ENCODE measurements around the gene MRPS18B. TPM values are rescaled to one million over a fixed set of nuclear protein-coding genes. Genes with fewer than 3 reads are reported as not detected.

The MRPS18B gene
- total and polyA plus RNA-seq, 2 of the 13 experiments (the other 11 are each of a cell fraction or from before 2014, with no cell fraction given), result 125 to 131 TPM

GRCh38 chr6:30647242-30648116 is 29.8 kb downstream of the MRPS18B start (continued):
- TF ChIP-seq REST (IDR thresholded peaks at IDR 0.05; ENCODE audit: borderline replicate concordance in 1 of 2, low read depth in 1 of 2, low read length in 2 of 2) (no peak), SMARCE1 (IDR thresholded peaks at IDR 0.05; ENCODE audit: borderline replicate concordance) (no peak), ZZZ3 (CRISPR knock-in tag; IDR thresholded peaks at IDR 0.05; ENCODE audit: borderline replicate concordance) (no peak; the same call in 1 of the 2 replicates), ZNF691 (CRISPR knock-in tag; IDR thresholded peaks at IDR 0.05; ENCODE audit: borderline replicate concordance, low read depth) (peak; percentile 80), HNF1A (IDR thresholded peaks at IDR 0.05; ENCODE audit: low read depth) (no peak), HNF1A (CRISPR knock-in tag; IDR thresholded peaks at IDR 0.05; ENCODE audit: borderline replicate concordance) (peak; percentile 86), HES4 (CRISPR knock-in tag; IDR thresholded peaks at IDR 0.05; ENCODE audit: borderline replicate concordance) (peak; percentile 48; the same call in 1 of the 2 replicates), PAX8 (CRISPR knock-in tag; IDR thresholded peaks at IDR 0.05; ENCODE audit: borderline replicate concordance) (peak; percentile 50; the same call in 1 of the 2 replicates), ELK4 (CRISPR knock-in tag; IDR thresholded peaks at IDR 0.05; ENCODE audit: borderline replicate concordance) (no peak), ZNF350 (CRISPR knock-in tag; IDR thresholded peaks at IDR 0.05; ENCODE audit: borderline replicate concordance, low read depth) (peak; percentile 89), CTCF (CRISPR knock-in tag; IDR thresholded peaks at IDR 0.05) (peak; percentile 55), STAT5B (CRISPR knock-in tag; IDR thresholded peaks at IDR 0.05) (peak; percentile 23)

Data from HepG2 (cell line).